A549 (cell line): ENCODE data around the gene MACROH2A2.

Experiments used
- JUNB ChIP-seq: fragments of >200 bp; sonication (Bioruptor Twin); formaldehyde crosslinking; IDR thresholded peaks from 2 replicates; pipeline ENCODE4 v1.6.1; 2016
- ZFP36 ChIP-seq: fragments of 450-650 bp; IDR thresholded peaks from 2 replicates; pipeline ENCODE4 v1.6.1; 2014; ENCODE audit warnings: borderline replicate concordance; ENCODE audit not compliant: partially characterized antibody
- TF ChIP-seq, protein P1 (sequence below): fragments of >200 bp; sonication (Bioruptor Twin); formaldehyde crosslinking; IDR thresholded peaks from 3 replicates; pipeline ENCODE4 v1.5.1; 2016
- TF ChIP-seq, protein P2 (sequence below): IDR thresholded peaks from 2 replicates; pipeline ENCODE4 v1.6.1; 2012

DNA sequence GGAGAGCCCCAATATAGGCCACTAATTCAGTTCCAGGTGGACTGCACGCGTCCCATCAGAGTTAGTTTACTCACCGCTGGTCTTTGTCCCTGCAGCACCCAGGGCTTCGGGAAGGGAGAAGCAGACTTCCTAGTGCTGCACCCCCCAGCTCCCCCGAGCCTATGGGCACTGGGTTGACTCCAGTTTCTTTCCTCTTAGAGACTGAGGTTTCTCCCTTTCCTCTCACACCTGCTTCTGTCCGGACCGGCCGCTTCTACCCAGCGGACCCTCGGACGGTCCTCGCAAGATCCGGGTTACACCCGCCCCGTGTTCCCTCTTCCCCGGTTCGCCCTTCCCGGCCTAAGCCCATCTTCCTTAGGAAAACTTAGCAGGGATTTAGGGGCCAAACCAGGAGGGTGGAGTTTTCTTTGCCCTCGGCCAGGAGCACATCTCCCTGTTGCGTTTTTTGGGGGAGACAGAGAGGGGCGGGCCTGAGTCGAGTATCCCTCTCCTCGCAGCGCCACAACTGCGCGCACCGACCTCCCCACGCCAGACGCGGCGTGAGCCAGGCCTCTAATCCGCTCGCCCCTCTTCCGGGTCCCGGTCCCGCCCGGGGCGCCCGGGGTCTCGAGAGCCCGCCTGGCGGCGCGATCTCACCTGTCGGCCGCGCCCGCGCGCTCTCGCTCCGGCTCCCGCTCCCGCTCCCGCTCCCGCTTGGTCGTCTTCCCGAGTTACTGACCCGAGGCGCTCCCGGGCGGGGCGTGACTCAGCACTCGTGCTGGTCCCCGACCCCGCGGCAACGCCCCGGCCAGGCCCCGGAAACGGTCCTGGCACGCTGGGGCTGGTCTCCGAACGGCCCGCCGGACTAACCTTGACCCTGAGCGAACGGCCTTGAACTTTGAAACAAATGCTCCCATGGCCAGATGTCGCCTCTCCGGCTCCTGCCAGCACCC, 79.7 kb downstream of the MACROH2A2 start, which contains the start of gene AIFM2:
- TF ChIP-seq, protein P1, sequence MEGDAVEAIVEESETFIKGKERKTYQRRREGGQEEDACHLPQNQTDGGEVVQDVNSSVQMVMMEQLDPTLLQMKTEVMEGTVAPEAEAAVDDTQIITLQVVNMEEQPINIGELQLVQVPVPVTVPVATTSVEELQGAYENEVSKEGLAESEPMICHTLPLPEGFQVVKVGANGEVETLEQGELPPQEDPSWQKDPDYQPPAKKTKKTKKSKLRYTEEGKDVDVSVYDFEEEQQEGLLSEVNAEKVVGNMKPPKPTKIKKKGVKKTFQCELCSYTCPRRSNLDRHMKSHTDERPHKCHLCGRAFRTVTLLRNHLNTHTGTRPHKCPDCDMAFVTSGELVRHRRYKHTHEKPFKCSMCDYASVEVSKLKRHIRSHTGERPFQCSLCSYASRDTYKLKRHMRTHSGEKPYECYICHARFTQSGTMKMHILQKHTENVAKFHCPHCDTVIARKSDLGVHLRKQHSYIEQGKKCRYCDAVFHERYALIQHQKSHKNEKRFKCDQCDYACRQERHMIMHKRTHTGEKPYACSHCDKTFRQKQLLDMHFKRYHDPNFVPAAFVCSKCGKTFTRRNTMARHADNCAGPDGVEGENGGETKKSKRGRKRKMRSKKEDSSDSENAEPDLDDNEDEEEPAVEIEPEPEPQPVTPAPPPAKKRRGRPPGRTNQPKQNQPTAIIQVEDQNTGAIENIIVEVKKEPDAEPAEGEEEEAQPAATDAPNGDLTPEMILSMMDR = no peak
- TF ChIP-seq ZFP36 (no peak), JUNB (no peak)
- TF ChIP-seq, protein P2, sequence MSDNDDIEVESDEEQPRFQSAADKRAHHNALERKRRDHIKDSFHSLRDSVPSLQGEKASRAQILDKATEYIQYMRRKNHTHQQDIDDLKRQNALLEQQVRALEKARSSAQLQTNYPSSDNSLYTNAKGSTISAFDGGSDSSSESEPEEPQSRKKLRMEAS = peak; percentile 85
